ENCODE measurements around the gene ZNF865. TPM values are rescaled to one million over a fixed set of nuclear protein-coding genes. Genes with fewer than 3 reads are reported as not detected.
A peak's percentile ranks its signal among the peaks of the same experiment; 100 is the strongest.

The ZNF865 gene
- total and polyA plus RNA-seq, 2 of the 4 experiments (the other 2 are of a cell fraction) = under 0.01 to 4.6 TPM

DNA sequence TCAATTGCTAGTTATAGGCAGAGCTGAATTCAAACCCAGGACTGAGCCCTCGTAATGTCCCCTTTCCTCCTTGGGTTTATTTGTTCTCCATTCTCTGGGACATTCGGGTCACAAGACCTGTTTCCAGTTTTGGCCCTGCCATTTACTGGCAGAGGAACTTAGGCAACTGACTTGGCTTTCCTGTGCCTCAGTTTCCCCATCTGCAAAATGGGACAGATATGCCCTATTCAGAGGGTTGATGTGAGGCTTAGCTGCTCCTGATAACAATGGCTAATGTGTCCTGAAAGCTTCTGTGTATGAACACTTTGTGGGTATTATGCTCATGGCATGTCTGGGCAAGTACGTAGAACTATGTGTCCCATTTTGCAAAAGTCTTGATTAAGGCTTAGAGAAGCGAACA lies 4.4 kb upstream of the ZNF865 start:
- ATAC-seq (ENCODE audit: low read depth) (no peak), DNase-seq (no peak)
- BruUV-seq (replicated peaks) = no TSS peak
- Histone ChIP-seq H2BK15ac (ENCODE audit: low read depth, low read length) (peak overlapping the region; percentile 23; the same call in 1 of the 3 replicates), H3K27me3 (ENCODE audit: control insufficient read depth, insufficient read depth, low read length) (no peaks in the 10 kb centered on the region), H3K9me3 (ENCODE audit: control insufficient read depth, insufficient read depth, low read length) (no peaks in the 10 kb centered on the region), H3K9ac (ENCODE audit: low read depth, low read length) (peak overlapping the region; percentile 85; the same call in 1 of the 2 replicates), H4K5ac (ENCODE audit: low read depth, low read length) (peak overlapping the region; percentile 16), H3K56ac (ENCODE audit: extremely low read depth, insufficient read depth, low read length) (peak overlapping the region; percentile 66; the same call in 1 of the 2 replicates), H3K4me3 (ENCODE audit: insufficient read depth, low read depth, low read length) (peak overlapping the region; percentile 56; the same call in 1 of the 2 replicates), H3K23ac (ENCODE audit: low read depth, low read length) (peak overlapping the region; percentile 69), H2BK5ac (ENCODE audit: low read depth, low read length, poor library complexity, severe bottlenecking) (peak overlapping the region; percentile 76), H2AK9ac (replicated peaks; ENCODE audit: low read depth, low read length, poor library complexity) (peak overlapping the region; percentile 98), H2AK5ac (ENCODE audit: low read depth, low read length) (peak overlapping the region; percentile 97), H4K91ac (ENCODE audit: insufficient read depth, low read depth, low read length) (peak overlapping the region; percentile 86), H3K18ac (ENCODE audit: low read depth, low read length) (no peak overlapping the region), H3K4ac (ENCODE audit: low read depth, low read length) (peak overlapping the region; percentile 67), H2BK20ac (ENCODE audit: low read depth, low read length) (peak overlapping the region; percentile 38; the same call in 1 of the 2 replicates), H4K20me1 (ENCODE audit: insufficient read depth, low read length) (peaks cover 11% of the 10 kb centered on the region; the same call in 1 of the 2 replicates), H2AFZ (replicated peaks; ENCODE audit: low read length, poor library complexity) (peak overlapping the region; percentile 86), H3K9me1 (ENCODE audit: insufficient read depth, low read length) (peaks cover 13% of the 10 kb centered on the region), H3K4me1 (ENCODE audit: control insufficient read depth, insufficient read depth, low read length) (peaks cover 4% of the 10 kb centered on the region; the same call in 1 of the 2 replicates), H3K27ac (ENCODE audit: insufficient read depth, low read length) (peak overlapping the region; percentile 53; the same call in 1 of the 2 replicates), H3K14ac (replicated peaks; ENCODE audit: low read depth, low read length) (peak overlapping the region; percentile 77), H3K4me2 (ENCODE audit: low read depth, low read length) (peak overlapping the region; percentile 89), H2BK120ac (ENCODE audit: low read depth, low read length) (peak overlapping the region; percentile 28; the same call in 1 of the 2 replicates), H3K79me1 (ENCODE audit: low read depth in 1 of 2, low read length in 2 of 2) (peaks cover 19 to 38% of the 10 kb centered on the region in 2 experiments), H3K36me3 (ENCODE audit: control insufficient read depth, insufficient read depth, low read length) (peaks cover 7% of the 10 kb centered on the region), H4K8ac (ENCODE audit: low read depth in 2 of 2, low read length in 2 of 2) (peak overlapping the region; percentile 48 to 85)
- ChIA-PET POLR2A (ENCODE audit: unreplicated experiment) (interaction anchor here (0.5 kb wide), 1 partner anchor 69 kb away, joined by 7 read pairs; no protein-coding TSS in a partner anchor), CTCF (no interaction called here)
- intact Hi-C loops (cut with micrococcal nuclease) = no loop called here
- WGBS, 2 experiments (ENCODE audit: extremely low coverage in 2 of 2, insufficient read length in 1 of 2) = 95% methylated on average over 4 of the region's 4 CpGs; no CpG with 5 or more reads in 1 of the 2 experiments
- TF ChIP-seq MAZ (IDR thresholded peaks at IDR 0.05; ENCODE audit: borderline replicate concordance, low read depth, low read length) (no peak), BHLHE40 (IDR thresholded peaks at IDR 0.05; ENCODE audit: low read depth, low read length) (no peak), RCOR1 (IDR thresholded peaks at IDR 0.05; ENCODE audit: insufficient replicate concordance, low read length) (no peak), SMC3 (IDR thresholded peaks at IDR 0.05; ENCODE audit: low read depth, low read length) (no peak), MAFK (IDR thresholded peaks at IDR 0.05; ENCODE audit: low read depth, low read length) (no peak), RFX5 (IDR thresholded peaks at IDR 0.05; ENCODE audit: low read depth, low read length) (no peak), MXI1 (IDR thresholded peaks at IDR 0.05; ENCODE audit: borderline replicate concordance, low read depth, low read length) (no peak), RAD21 (IDR thresholded peaks at IDR 0.05; ENCODE audit: low read length) (no peak), FOS (IDR thresholded peaks at IDR 0.05; ENCODE audit: low read depth, low read length) (no peak)
- TF ChIP-seq, protein P1, sequence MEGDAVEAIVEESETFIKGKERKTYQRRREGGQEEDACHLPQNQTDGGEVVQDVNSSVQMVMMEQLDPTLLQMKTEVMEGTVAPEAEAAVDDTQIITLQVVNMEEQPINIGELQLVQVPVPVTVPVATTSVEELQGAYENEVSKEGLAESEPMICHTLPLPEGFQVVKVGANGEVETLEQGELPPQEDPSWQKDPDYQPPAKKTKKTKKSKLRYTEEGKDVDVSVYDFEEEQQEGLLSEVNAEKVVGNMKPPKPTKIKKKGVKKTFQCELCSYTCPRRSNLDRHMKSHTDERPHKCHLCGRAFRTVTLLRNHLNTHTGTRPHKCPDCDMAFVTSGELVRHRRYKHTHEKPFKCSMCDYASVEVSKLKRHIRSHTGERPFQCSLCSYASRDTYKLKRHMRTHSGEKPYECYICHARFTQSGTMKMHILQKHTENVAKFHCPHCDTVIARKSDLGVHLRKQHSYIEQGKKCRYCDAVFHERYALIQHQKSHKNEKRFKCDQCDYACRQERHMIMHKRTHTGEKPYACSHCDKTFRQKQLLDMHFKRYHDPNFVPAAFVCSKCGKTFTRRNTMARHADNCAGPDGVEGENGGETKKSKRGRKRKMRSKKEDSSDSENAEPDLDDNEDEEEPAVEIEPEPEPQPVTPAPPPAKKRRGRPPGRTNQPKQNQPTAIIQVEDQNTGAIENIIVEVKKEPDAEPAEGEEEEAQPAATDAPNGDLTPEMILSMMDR (conservative IDR thresholded peaks at IDR 0.05; ENCODE audit: low read depth, low read length) = no peak
- TF ChIP-seq, protein P2, sequence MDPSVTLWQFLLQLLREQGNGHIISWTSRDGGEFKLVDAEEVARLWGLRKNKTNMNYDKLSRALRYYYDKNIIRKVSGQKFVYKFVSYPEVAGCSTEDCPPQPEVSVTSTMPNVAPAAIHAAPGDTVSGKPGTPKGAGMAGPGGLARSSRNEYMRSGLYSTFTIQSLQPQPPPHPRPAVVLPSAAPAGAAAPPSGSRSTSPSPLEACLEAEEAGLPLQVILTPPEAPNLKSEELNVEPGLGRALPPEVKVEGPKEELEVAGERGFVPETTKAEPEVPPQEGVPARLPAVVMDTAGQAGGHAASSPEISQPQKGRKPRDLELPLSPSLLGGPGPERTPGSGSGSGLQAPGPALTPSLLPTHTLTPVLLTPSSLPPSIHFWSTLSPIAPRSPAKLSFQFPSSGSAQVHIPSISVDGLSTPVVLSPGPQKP (IDR thresholded peaks at IDR 0.05; ENCODE audit: borderline replicate concordance, low read depth, low read length) = no peak
- in situ Hi-C loops (cut with MboI; ENCODE audit: low sequenced_read_pairs) = no loop called here
- dilution Hi-C loops (cut with HindIII; ENCODE audit: low sequenced_read_pairs, unreplicated experiment) = no loop called here

Measured in IMR-90 (cell line).